Measurements from ENCODE around the gene UBTD1.
"Not testable (repeated sequence)": the region's sequence is repeated elsewhere in the genome, so short reads cannot be mapped to it uniquely, and the experiment has no call there.

Gene UBTD1

DNA sequence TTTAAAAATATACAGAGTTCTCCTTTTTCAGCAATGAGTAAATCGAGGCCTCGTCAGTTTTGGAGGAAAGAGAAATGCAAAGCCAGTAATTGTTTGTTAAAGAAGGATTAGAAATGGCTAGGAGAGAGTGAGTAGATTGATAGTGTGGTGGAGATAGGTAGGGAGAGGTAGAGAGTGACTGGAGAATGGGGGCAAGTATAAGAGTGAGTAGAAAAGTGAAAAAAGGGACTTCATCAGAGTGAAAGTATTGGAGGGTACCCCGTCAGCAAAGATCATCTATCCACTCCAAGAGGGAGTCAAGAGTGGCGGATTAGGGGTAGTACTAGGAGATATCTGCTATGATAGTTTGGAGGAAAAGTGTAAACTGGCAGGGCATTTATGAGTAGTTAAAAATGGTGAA is 64.6 kb downstream of the UBTD1 start:
- no peak for DNase-seq (ENCODE audit: low read depth)

DNA sequence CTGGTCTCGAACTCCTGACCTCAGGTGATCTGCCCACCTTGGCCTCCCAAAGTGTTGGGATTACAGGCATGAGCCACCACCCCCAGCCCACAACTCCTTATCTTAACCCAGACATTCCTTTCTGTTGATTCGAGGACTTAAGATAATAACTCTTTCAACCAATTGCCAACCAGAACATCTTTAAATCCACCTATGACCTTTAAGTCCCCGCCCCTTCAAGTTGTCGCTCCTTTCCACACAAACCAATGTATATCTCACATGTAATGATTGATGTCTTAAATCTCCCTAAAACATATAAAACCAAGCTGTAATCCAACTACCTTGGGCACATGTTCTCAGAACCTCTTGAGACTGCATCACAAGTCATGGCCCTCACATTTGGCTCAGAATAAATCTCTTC is 66.1 kb downstream of the UBTD1 start:
- no peak for DNase-seq (ENCODE audit: low read depth)

- DNase-seq (ENCODE audit: low read depth), result no peak
Measured at GRCh38 chr10:97566336-97566996, 67.7 kb downstream of the UBTD1 start.

GRCh38 chr10:97567891-97568290 is 69.2 kb downstream of the UBTD1 start:
- no peak for DNase-seq (ENCODE audit: low read depth)

DNA sequence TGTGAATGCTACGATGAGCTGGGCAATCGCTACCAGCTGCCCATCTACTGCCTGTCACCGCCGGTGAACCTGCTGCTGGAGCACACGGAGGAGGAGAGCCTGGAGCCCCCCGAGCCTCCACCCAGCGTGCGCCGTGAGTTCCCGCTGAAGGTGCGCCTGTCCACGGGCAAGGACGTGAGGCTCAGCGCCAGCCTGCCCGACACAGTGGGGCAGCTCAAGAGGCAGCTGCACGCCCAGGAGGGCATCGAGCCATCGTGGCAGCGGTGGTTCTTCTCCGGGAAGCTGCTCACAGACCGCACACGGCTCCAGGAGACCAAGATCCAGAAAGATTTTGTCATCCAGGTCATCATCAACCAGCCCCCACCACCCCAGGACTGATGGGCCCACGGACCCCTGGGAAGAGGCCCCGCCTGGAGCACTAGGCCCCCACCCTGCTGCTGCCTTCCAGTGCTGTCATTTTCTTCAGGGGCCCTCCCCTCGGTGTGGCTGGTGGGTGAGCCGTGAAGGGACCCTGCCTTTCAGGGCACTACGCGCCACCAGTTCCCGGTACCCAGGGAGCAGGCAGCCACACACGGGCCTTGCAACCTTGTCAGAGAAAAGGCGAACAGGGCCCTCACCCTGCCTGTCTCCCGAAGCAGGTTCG is 71.5 kb downstream of the UBTD1 start:
- DNase-seq (ENCODE audit: low read depth), result no peak

GRCh38 chr10:97570789-97571471 is 72.2 kb downstream of the UBTD1 start:
- no peak for DNase-seq (ENCODE audit: low read depth)

GRCh38 chr10:97571622-97572021 is 72.9 kb downstream of the UBTD1 start:
- no peak for DNase-seq (ENCODE audit: low read depth)

DNA sequence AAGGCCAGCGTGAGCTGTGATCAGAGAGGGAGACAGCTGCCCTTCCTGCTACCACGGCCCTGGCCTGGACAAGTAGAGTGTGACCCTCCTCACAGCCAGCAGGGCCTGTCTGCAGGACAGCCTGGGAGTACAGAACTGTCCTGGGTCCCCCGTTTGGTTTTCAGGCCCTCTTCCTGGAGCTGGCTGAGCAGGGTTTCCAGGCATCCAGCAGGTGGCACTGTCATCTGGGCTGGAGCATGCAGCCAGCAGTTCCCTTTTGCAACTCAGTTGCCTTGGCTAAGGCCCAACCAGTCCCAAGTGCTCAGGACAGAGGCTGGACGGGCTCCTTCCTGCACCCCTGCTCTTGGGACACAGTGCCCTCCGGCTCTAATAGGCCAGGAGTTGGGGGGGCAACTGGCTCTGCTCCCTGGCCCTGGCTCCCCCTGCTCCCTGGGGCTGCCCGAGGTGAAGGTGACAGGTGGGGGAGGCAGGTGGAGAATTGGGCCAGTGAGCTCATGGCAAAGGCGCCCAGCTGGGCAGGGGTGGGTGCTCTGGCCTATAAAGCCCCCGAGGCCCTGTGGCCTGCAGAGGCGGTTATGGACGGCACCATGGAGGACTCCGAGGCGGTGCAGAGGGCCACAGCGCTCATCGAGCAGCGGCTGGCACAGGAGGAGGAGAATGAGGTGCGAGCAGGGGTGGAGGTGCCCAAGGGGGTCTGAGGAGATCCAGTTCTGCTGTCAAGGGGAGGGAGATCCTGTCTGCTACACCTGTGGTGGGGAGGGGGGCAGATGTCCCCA is 73.7 kb downstream of the UBTD1 start, which contains the start of gene ANKRD2:
TSS of gene ANKRD2 (plus strand) at position 566 of the 776 bp plus-strand sequence. CDS start at position 576, 10 bp downstream.
- DNase-seq (ENCODE audit: low read depth), result no peak

- no peak for DNase-seq (ENCODE audit: low read depth)
Measured at GRCh38 chr10:97573021-97573420, 74.3 kb downstream of the UBTD1 start.

DNA sequence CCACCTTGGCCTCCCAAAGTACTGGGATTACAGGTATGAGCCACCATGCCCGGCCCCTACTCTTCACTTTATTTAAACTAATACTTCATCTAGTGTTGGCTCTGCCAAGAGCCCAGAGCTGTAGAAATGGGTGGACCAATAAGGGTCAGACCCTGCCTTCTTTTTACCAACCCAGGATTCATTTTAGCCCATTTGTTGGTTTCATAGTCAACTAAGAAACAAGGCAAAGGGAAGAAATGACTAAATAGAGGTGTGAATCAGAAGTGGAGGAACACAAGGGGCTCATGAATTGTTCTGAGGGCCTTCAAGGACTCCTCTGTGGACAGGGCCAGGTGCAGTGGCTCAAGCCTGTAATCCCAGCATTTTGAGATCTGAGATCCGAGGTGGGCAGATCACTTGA is 74.9 kb downstream of the UBTD1 start:
- DNase-seq (ENCODE audit: low read depth), result no peak

- DNase-seq (ENCODE audit: low read depth), result no peak
Measured at GRCh38 chr10:97574374-97575126, 75.8 kb downstream of the UBTD1 start.

DNA sequence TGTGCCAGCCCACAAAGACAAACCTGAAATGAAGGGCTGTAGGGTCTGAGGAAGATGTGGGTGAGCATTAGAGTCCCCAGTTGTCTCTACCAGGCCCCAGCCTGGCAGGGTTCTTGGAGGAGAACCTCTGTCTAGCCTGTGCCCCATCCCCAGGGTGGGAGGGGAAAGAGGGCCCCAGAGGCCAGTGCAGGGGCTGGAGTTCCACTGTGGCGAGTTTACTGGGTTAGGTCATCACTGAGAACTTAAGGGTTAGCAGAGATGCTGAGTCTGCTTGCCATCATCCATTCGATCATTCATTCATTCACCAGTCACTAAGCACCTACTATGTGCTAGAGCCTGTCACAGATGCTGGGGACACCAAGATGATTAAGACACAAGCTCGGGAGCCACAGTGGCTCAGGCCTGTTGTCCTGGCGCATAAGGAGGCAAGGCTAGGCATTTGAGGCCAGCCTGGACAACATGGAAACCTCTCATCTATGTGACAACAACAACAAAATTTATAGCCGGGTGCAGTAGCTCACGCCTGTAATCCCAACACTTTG is 76.5 kb downstream of the UBTD1 start:
- no peak for DNase-seq (ENCODE audit: low read depth)

GRCh38 chr10:97576487-97576886 is 77.8 kb downstream of the UBTD1 start:
- DNase-seq (ENCODE audit: low read depth), result not testable (repeated sequence)

- no peak for DNase-seq (ENCODE audit: low read depth)
Measured at GRCh38 chr10:97577701-97578100, 79.0 kb downstream of the UBTD1 start.

DNA sequence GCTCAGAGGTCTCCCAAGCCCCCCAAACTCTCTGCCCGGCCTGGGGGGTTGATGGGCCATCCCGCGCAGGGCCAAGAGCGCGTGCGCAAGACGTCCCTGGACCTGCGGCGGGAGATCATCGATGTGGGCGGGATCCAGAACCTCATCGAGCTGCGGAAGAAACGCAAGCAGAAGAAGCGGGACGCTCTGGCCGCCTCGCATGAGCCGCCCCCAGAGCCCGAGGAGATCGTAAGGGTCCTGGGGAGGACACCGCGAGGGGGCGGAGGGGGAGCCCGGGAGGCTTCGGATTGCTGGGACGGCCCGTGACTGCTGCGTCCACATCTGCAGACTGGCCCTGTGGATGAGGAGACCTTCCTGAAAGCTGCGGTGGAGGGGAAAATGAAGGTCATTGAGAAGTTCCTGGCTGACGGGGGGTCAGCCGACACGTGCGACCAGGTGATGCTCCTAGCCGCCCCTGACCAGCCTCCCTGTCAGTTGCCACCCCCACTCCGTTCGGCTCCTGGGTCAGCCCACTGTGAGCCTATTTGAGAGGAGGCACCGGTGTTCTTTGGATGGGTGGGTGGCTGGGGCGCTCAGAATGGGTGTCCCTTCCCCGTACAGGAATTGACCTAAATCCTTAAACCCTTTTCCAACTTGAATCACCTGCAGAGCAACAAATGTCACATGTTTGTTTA is 79.6 kb downstream of the UBTD1 start:
- no peak for DNase-seq (ENCODE audit: low read depth)

DNA sequence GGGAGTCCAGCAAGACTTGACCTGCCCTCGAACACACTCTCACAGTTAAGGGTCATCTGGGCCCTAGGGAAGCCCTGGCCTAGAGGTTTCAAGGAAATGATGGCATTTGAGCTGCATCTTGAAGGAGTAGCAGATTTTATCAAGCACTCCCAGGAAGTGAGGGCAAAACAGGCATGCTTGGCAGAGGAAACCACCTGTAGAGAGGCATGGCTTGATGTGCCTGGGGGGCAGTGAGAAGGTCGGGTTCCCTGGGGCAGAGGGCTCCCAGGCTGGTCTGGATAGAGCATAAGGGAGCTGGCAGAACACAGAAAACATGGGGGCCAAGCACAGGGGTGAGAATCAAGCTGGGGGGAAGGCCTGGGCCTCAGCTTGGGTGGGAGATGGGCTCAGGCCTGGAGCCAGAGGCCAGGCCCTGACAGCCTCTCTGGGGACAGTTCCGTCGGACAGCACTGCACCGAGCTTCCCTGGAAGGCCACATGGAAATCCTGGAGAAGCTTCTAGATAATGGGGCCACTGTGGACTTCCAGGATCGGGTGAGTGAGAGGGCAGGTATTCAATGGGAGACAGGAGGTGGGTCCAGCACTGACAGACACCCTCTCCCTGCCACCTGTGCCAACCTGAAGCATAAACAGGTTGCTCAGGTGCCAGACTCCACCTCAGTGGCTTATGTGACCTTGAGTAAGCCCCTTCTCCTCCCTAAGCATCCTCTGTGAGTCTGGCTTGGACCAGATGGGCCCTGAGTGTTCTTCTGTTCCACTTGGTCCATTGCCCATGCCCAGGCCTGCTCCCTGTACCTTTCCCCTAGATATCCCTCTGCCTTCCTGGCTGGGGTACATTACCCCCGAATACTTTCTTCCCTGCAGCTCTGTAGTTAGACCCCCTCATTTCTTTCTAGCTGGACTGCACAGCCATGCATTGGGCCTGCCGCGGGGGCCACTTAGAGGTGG is 82.0 kb downstream of the UBTD1 start:
- DNase-seq (ENCODE audit: low read depth), result no peak

GRCh38 chr10:97582169-97582568 is 83.4 kb downstream of the UBTD1 start:
- DNase-seq (ENCODE audit: low read depth), result no peak

GRCh38 chr10:97583476-97583875 is 84.8 kb downstream of the UBTD1 start:
- DNase-seq (ENCODE audit: low read depth), result no peak

GRCh38 chr10:97584060-97584797 is 85.5 kb downstream of the UBTD1 start, which contains the start of gene HOGA1:
HOGA1 (plus strand) TSS chr10:97584389; CDS start chr10:97584704, 315 bp downstream.
- no peak for DNase-seq (ENCODE audit: low read depth)

Data from stimulated activated CD8-positive, alpha-beta memory T cell treated with anti-CD3 and anti-CD28 coated beads, Interleukin-12 subunit alpha, Interleukin-12 subunit beta, amount 100 ng/mL, for 4 hours (primary cell).